Right lobe of liver (tissue), 4 donors: ENCODE results near the gene CHMP1B.

Experiments used
- CTCF ChIP-seq, 4 donors: fragments of 200-600 bp in 3 of 4; fragments of 450-650 bp in 1 of 4; IDR thresholded peaks; one replicate each; pipeline versions ENCODE4 v1.5.1 to v1.8.0; 2016 to 2022; ENCODE audit warnings: antibody characterized with exemption in 4 of 4, mild to moderate bottlenecking in 2 of 4
- POLR2A ChIP-seq: fragments of 450-650 bp; IDR thresholded peaks from one replicate; pipeline ENCODE4 v1.6.1; 2017; ENCODE audit warnings: antibody characterized with exemption, mild to moderate bottlenecking
- donor health status: DM: no; HTN: no; CAD: no.
- donor health status: DM: no; HTN: no; CAD: no.
- donor health status: DM: no; HTN: yes; CAD: no.

DNA sequence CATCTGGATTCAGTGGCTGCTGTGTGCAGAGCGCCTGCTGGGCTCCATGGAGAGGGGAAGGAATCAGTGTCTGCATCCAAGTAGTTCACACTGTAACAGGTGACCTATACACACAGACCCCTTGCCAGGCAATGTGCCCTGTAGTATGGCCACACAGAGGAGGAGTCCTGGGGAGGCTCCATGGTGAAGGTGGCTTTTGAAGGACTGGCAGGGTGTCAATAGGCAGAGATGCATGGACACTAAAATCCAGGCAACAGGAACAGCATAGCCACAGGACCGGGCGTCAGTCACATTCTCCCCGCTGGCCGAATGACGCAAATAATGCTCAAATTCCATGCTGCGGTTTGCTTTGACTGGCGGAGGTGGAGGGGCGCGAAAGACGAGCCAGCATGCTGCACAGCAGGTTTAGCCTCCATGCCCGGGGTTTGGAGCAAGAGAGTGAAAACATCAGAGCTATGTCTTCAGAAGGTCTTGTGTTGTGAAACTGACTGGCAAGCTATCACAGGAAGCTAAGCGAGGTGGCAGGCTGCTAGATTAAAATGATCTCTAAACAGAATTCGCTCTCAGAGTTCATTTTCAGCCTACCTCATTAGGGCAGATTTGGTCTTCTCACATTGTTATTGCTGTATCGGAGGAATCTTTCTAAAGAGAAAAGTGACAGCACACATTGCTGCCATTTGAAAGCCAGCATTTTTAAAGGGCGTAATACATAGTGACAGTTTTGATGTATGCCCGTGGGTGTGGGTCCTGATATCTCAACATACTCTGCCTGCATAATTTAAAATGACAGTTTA is 1.2 kb upstream of the CHMP1B start:
- TF ChIP-seq CTCF (IDR thresholded peaks at IDR 0.05): no peak
- TF ChIP-seq POLR2A: peak; percentile 66
